Activated CD4-positive, alpha-beta T cell treated with anti-CD3 and anti-CD28 coated beads for 4 hours (primary cell): ENCODE measurements around the gene N4BP3.

ENCODE experiments used
- DNase-seq, 2 donors: peaks; one replicate each; pipeline ENCODE4 v3.0.0-alpha.2; 2020

Gene N4BP3

DNA sequence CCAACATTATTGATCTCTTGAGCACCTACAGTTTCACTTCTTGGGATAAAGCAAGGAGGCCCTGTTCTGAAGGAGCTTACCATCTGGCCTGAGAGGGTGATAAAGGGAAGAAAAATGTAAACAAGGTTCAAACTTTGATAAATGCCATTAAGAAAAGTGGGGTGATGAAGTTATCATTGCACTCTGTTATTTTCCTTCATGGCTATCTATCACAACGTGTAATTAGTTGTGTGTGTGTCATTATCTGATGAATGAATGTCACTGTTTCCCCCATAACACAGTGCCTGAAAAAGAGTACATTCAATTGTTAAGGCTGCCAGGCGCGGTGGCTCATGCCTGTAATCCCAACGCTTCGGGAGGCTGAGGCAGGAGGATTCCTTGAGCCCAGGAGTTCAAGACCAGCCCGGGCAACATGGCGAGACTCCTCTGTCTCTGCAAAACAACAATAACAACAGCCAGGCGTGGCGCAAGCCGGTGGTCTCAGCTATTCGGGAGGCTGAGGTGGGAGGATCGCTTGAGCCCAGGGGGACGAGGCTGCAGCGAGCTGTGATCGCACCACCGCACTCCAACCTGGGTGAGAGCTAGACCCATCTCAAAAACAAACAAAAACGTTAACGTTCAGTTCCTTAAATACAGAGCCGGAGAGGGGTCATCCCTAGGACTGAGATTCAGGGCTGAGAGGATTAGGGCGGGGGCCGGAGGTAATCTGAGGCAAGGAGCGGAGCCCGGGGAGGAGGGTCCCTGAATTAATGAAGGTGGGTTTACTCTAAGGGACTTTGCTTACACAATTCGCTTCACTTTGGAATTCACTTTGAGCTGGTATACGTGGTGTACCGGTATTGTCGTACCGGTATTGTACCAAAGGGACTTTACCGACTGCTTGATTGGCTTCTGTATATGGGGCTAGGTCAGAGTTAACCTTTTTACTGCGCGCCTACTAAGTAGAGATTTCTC is 39.4 kb downstream of the N4BP3 start:
- no peak for DNase-seq

DNA sequence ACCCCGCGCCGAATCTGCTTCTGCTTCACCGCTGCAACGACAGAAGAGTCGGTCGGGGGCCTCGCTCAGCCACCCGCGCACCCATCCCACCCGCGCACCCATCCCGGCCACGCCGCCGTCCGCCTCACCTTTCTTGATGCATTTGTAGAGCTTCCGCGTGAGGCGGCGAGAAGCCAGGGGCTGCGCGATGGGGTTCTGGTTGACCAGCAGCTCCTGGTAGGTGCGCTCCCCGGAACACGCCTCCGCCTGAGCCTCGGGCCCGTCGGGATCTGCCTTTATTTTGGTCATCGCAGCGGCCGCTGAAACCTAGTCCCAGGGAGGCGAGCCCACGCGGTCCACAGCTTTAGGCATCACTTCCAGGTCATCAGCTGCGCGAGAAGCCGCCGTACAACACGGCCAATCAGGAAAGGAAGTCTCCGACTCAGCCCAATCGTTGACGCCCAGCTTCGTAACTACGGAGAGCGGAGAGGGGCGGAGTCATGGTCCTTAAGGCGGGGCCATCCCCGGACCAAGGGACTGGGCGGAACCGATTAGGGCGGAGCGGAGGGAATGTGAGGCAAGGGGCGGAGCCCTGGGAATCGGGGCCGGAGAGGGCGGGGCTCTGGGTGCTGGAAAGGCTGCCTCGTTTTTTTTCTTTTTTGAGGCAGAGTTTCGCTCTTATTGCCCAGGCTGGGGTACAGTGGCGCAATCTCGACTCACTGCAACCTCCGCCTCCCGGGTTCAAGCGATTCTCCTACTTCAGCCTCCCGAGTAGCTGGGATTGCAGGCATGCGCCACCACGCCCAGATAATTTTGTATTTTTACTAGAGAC is 40.4 kb downstream of the N4BP3 start, which contains the start of gene NHP2:
TSS of gene NHP2 (minus strand) at position 356 of the 811 bp plus-strand sequence. CDS start at position 288, 68 bp downstream.
- peak; percentile 97 to 98 for DNase-seq

GRCh38 chr5:178155065-178155464 is 41.7 kb downstream of the N4BP3 start:
- DNase-seq: no peak

- DNase-seq: no peak
These were observed 46.8 kb downstream of the N4BP3 start for GRCh38 chr5:178160176-178160575.

DNA sequence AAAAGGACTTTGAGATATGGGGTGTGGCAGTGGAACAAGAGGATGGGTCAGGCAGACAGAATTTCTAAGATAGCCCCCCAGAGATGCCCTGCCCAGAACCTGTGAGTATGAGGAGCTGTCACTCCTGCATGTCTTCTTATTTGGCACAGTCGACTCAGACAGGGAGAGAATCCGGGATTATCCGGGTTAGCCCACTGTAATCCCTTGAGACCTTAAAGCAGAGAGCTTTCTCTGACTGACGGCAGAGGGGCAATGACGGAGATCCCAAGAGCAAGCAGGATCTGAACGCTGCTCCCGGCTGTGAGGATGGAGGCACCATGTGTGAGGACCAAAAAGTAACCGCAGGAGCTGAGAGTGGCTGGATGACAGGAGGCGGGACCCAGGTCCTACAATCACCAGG is 49.1 kb downstream of the N4BP3 start:
- DNase-seq: no peak

DNA sequence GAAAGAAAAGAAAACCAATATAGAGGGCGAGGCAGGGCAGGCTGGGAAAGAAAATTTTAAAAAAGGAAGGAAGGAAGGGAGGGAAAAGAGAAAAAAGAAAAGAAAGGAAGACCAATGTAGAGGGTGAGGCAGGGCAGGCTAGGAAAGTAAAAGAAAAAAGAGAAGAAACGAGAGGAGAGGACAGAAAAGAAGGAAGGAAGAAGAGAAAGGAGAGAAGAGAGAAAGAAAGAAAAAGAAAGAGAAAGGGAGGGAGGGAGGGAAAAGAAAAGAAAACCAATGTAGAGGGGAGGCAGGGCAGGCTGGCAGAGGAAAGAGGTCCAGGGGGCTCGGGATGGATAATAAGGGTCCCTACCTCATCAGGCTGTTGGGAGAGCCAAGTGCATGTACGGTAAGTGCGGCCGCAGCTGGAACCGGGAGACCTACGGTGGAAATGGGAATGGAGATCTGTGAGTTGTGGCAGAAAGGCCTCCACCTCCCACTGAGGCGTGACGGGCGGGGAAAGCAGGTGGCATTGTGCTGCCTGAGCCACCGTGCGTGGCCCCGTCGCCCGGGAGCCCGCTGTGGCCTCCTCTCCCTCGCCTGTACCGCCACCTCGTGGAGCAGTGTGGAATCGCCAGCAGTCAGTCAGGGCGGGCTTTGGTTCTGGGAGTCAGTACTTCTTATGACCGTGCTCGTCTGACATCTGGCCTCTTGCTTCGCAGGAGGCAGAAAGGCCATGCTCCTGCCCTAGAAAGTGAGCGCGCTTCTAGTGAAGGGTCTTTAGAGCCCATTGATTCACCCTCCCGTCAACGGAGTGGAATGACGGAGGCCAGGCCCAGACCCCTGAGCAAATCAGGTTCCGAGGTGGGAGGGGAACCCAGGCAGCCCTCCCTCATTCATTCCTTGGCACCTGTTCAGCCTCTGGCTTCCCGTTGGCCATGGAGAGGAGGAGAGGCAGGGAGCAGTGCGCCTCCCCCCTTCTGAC is 50.7 kb downstream of the N4BP3 start:
- DNase-seq: peak; percentile 86 to 97

GRCh38 chr5:178165581-178165980 is 52.2 kb downstream of the N4BP3 start:
- no peak for DNase-seq

- no peak for DNase-seq
These were observed 57.1 kb downstream of the N4BP3 start for GRCh38 chr5:178170455-178170854.

DNA sequence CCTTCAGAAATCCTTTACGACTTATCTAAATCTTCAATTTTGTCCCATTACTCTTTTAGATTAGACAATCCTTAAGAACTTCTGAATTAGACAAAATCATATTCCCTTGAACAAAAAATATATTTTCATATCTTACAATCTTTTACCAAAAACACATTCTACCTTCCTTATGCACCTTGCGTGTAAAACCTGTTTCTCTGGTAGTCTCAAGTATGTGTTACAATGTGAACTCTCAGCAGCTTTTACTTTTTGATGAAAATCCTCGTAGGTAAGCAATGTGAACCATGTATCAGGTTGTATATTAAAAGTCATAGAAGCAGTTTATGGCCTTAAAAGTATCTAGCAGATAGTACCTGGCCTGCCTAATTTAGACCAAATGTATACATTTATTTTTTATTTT is 61.1 kb downstream of the N4BP3 start:
- DNase-seq: no peak
